ENCODE data around the gene NEK7. TPM values are rescaled to one million over a fixed set of nuclear protein-coding genes. Genes with fewer than 3 reads are reported as not detected.

Gene NEK7
- polyA plus RNA-seq, 1 donor (not counting 4 experiments of a cell fraction or from before 2014, with no cell fraction given), result 56.8 TPM

DNA sequence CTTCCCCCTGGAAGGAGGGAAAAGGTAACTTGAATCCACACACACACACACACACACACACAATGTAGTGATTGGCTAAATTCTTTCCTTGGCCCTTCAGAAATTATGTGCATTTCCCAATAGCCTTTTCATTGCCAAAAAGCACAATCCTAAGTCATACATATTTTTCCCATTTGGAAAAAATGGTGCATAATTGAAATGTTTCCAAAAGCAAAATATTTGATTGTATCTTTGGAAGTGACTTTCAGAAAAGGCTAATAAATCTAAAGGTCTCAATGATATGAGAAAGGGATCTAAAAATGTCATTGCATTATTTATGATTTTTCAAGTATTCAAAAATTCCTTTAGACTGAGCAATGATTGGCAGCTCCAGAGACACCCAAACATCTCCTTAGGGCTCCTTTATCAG lies 43.5 kb upstream of the NEK7 start:
- Histone ChIP-seq H3K4me3 (ENCODE audit: control insufficient read depth in 2 of 3, extremely low read depth in 1 of 3, insufficient read depth in 2 of 3, low read depth in 1 of 3, low read length in 3 of 3) (no peak overlapping the region), H3K36me3 (ENCODE audit: control insufficient read depth in 2 of 2, extremely low read depth in 1 of 2, insufficient read depth in 2 of 2, low read length in 2 of 2) (no peaks in the 10 kb centered on the region), H3K27ac (ENCODE audit: control insufficient read depth, insufficient read depth, low read length) (no peak overlapping the region), H3K9me3 (ENCODE audit: control insufficient read depth, low read depth, low read length) (no peaks in the 10 kb centered on the region), H3K4me1 (ENCODE audit: control insufficient read depth, extremely low read depth, insufficient read depth, low read length) (no peaks in the 10 kb centered on the region), H3K9me1 (ENCODE audit: control insufficient read depth, extremely low read depth, insufficient read depth, low read length) (no peaks in the 10 kb centered on the region), H3K27me3 (ENCODE audit: control insufficient read depth, extremely low read depth, insufficient read depth, low read length) (no peaks in the 10 kb centered on the region), H2AFZ (ENCODE audit: control insufficient read depth, low read length) (no peak overlapping the region), H3K9ac (ENCODE audit: control insufficient read depth, extremely low read depth, insufficient read depth, low read length) (no peak overlapping the region), H3K4me2 (ENCODE audit: control insufficient read depth, extremely low read depth, insufficient read depth, low read depth, low read length) (no peak overlapping the region), H4K20me1 (ENCODE audit: control insufficient read depth, extremely low read depth, insufficient read depth, low read length) (no peaks in the 10 kb centered on the region), H3K79me2 (ENCODE audit: control insufficient read depth, insufficient read depth, low read length) (no peaks in the 10 kb centered on the region)
- no peak for DNase-seq (ENCODE audit: low read depth, low spot score)
- no peak for TF ChIP-seq EZH2 (IDR thresholded peaks at IDR 0.05; ENCODE audit: low read length)
- TF ChIP-seq, protein P1, sequence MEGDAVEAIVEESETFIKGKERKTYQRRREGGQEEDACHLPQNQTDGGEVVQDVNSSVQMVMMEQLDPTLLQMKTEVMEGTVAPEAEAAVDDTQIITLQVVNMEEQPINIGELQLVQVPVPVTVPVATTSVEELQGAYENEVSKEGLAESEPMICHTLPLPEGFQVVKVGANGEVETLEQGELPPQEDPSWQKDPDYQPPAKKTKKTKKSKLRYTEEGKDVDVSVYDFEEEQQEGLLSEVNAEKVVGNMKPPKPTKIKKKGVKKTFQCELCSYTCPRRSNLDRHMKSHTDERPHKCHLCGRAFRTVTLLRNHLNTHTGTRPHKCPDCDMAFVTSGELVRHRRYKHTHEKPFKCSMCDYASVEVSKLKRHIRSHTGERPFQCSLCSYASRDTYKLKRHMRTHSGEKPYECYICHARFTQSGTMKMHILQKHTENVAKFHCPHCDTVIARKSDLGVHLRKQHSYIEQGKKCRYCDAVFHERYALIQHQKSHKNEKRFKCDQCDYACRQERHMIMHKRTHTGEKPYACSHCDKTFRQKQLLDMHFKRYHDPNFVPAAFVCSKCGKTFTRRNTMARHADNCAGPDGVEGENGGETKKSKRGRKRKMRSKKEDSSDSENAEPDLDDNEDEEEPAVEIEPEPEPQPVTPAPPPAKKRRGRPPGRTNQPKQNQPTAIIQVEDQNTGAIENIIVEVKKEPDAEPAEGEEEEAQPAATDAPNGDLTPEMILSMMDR (optimal IDR thresholded peaks at IDR 0.05 in 1 of 3, IDR thresholded peaks at IDR 0.05 in 1 of 3, conservative IDR thresholded peaks at IDR 0.05 in 1 of 3; ENCODE audit: extremely low read depth in 1 of 3, insufficient read depth in 2 of 3, low read length in 3 of 3), result no peak
- dilution Hi-C loops (cut with MboI; ENCODE audit: extremely low pct_ligation_motif_present, low sequenced_read_pairs), result no loop called here
- no peak for FAIRE-seq

DNA sequence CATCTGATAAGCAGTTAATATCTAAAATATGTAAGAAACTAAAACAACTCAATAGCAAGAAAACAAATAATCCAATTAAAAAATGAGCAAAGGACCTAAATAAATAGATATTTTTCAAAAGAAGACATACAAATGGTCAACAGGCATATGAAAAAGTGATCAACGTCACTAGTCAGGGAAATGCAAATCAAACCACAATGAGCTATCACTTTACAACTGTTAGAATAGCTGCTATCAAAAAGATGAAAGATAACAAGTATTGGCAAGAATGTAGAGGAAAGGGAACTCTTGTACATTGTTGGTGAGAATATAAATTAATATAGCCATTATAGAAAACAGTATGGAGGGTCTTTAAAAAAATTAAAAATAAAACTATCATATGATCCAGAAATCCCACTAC lies 40.7 kb upstream of the NEK7 start:
- TF ChIP-seq EZH2 (IDR thresholded peaks at IDR 0.05; ENCODE audit: low read length), result no peak
- TF ChIP-seq, protein P1 (optimal IDR thresholded peaks at IDR 0.05 in 1 of 3, IDR thresholded peaks at IDR 0.05 in 1 of 3, conservative IDR thresholded peaks at IDR 0.05 in 1 of 3; ENCODE audit: extremely low read depth in 1 of 3, insufficient read depth in 2 of 3, low read length in 3 of 3), result no peak
- Histone ChIP-seq H3K79me2 (ENCODE audit: control insufficient read depth, insufficient read depth, low read length) (no peaks in the 10 kb centered on the region), H4K20me1 (ENCODE audit: control insufficient read depth, extremely low read depth, insufficient read depth, low read length) (no peaks in the 10 kb centered on the region), H3K4me2 (ENCODE audit: control insufficient read depth, extremely low read depth, insufficient read depth, low read depth, low read length) (no peak overlapping the region), H3K9ac (ENCODE audit: control insufficient read depth, extremely low read depth, insufficient read depth, low read length) (no peak overlapping the region), H3K36me3 (ENCODE audit: control insufficient read depth in 2 of 2, extremely low read depth in 1 of 2, insufficient read depth in 2 of 2, low read length in 2 of 2) (no peaks in the 10 kb centered on the region), H3K4me3 (ENCODE audit: control insufficient read depth in 2 of 3, extremely low read depth in 1 of 3, insufficient read depth in 2 of 3, low read depth in 1 of 3, low read length in 3 of 3) (no peak overlapping the region), H3K9me1 (ENCODE audit: control insufficient read depth, extremely low read depth, insufficient read depth, low read length) (no peaks in the 10 kb centered on the region), H3K27ac (ENCODE audit: control insufficient read depth, insufficient read depth, low read length) (no peak overlapping the region), H3K27me3 (ENCODE audit: control insufficient read depth, extremely low read depth, insufficient read depth, low read length) (no peaks in the 10 kb centered on the region), H3K9me3 (ENCODE audit: control insufficient read depth, low read depth, low read length) (no peaks in the 10 kb centered on the region), H3K4me1 (ENCODE audit: control insufficient read depth, extremely low read depth, insufficient read depth, low read length) (peaks cover 5% of the 10 kb centered on the region), H2AFZ (ENCODE audit: control insufficient read depth, low read length) (no peak overlapping the region)
- FAIRE-seq (peak; percentile 68), DNase-seq (ENCODE audit: low read depth, low spot score) (no peak)
- dilution Hi-C loops (cut with MboI; ENCODE audit: extremely low pct_ligation_motif_present, low sequenced_read_pairs), result no loop called here

Measured in keratinocyte (primary cell).